Measurements from ENCODE around the gene MOSMO. TPM values are rescaled to one million over a fixed set of nuclear protein-coding genes. Genes with fewer than 3 reads are reported as not detected.
A peak's percentile ranks its signal among the peaks of the same experiment; 100 is the strongest.

Gene MOSMO
- polyA plus RNA-seq, 1 of the 3 experiments (the other 2 are of a cell fraction) = 8.0 TPM

DNA sequence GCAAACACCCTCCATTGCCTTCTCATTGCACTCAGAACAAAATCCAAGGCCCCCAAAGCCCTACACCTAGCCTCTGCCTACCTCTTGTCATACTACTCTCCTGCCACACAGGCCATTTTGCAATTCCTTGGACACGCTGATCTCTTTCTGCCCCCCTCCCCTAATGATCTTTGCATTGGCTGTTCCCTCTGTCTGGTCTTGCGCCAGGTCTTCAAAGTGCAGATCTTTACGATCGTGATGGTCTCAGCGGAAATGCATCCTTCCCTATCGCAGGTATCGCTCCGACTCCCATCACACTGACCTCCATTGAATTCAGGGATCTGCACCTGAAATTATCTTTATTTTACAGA is 777 bp upstream of the MOSMO start:
- no peak for TF ChIP-seq TCF12 (IDR thresholded peaks at IDR 0.05)
- TF ChIP-seq FOXM1 (IDR thresholded peaks at IDR 0.05; ENCODE audit: low read depth) = no peak
- TF ChIP-seq SIN3A (IDR thresholded peaks at IDR 0.05; ENCODE audit: borderline replicate concordance, low read depth, low read length) = no peak
- no peak for TF ChIP-seq FOXJ3 (CRISPR knock-in tag; IDR thresholded peaks at IDR 0.05)
- peak; percentile 45 for DNase-seq
- 17% methylated on average over 8 of the region's 8 CpGs for WGBS (ENCODE audit: low lambda C conversion rate)
- CTCF ChIA-PET = interaction anchor here (0.6 to 6.8 kb wide), 10 partner anchors 8 to 185 kb away, joined by 3 to 95 read pairs (median 6); no protein-coding TSS in a partner anchor
- Histone ChIP-seq H3K9ac (peak overlapping the region; percentile 75), H2AFZ (ENCODE audit: low read depth) (peak overlapping the region; percentile 97), H3K36me3 (replicated peaks in 1 of 2; ENCODE audit: control insufficient read depth in 1 of 2, insufficient read depth in 2 of 2, low read length in 1 of 2) (no peaks in the 10 kb centered on the region), H3K9me2 (no peaks in the 10 kb centered on the region), H3K79me2 (ENCODE audit: insufficient read depth) (peaks cover 39% of the 10 kb centered on the region), H3K4me1 (ENCODE audit: control insufficient read depth in 1 of 2, insufficient read depth in 2 of 2, low read depth in 1 of 2, low read length in 1 of 2) (peaks cover 0 to 13% of the 10 kb centered on the region in 2 experiments; a peak in 1 of 4 replicates), H3K27me3 (ENCODE audit: insufficient read depth) (no peaks in the 10 kb centered on the region), H3K4me3 (ENCODE audit: low read depth in 2 of 2, low read length in 1 of 2) (peak overlapping the region; percentile 96 to 98), H3K9me3 (no peaks in the 10 kb centered on the region), H3K4me2 (peak overlapping the region; percentile 91), H3F3A (replicated peaks; ENCODE audit: insufficient read depth) (peaks cover 3% of the 10 kb centered on the region), H4K20me1 (ENCODE audit: insufficient read depth) (peaks cover 20% of the 10 kb centered on the region), H3K27ac (ENCODE audit: low read depth in 2 of 2, low read length in 1 of 2) (peak overlapping the region in 1 of 2 experiments; percentile 90; a peak in 2 of 4 replicates)
- POLR2A ChIA-PET = interaction anchor here (0.6 to 1.4 kb wide), 6 partner anchors 10 to 414 kb away, joined by 3 to 7 read pairs (median 3); no protein-coding TSS in a partner anchor

DNA sequence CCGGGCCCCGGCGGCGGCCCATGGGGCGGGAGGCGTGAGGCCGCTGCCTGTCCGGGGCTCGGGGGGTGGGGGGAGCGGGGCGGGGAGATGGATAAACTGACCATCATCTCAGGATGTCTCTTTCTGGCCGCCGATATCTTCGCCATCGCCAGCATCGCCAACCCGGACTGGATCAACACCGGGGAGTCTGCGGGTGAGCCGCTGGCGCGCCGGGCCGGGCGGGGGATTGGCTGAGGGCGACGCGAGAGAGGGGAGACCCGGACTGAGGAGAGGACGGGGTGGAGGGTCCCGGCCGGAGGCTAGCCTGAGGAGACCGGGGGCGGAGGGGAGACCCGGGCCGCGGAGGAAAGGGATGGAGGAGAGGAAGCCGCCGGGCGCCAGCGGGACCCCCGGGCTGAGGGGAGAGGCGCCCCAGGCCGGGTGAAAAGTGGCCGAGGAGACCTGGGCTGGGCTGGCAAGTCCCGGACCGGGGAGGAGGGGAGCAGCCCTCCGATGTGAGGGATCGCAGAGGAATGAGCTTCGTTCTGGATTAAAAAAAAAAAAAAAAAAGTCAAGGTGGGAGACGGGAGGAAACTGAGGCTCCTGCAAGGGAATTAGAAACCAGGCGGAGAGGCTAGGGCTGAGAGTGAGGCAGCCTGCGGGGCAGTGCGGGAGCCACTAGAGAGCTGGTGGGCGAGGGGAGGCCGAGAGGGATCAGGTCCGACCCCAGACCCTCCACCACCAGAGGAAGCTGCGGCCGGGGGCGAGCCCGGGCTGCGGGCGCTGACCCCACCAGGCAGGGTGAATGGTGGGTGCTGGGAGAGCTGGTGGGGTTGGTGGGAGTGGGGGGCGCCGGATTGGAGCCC is 526 bp downstream of the MOSMO start:
- Histone ChIP-seq H3K4me2 (peak overlapping the region; percentile 96), H3K9me2 (no peaks in the 10 kb centered on the region), H3K9me3 (no peaks in the 10 kb centered on the region), H3K4me1 (ENCODE audit: control insufficient read depth in 1 of 2, insufficient read depth in 2 of 2, low read depth in 1 of 2, low read length in 1 of 2) (peaks cover 0 to 13% of the 10 kb centered on the region in 2 experiments; a peak in 1 of 4 replicates), H3K4me3 (ENCODE audit: low read depth in 2 of 2, low read length in 1 of 2) (peak overlapping the region; percentile 91 to 96), H3K9ac (peak overlapping the region; percentile 89), H3F3A (replicated peaks; ENCODE audit: insufficient read depth) (peaks cover 3% of the 10 kb centered on the region), H3K36me3 (replicated peaks in 1 of 2; ENCODE audit: control insufficient read depth in 1 of 2, insufficient read depth in 2 of 2, low read length in 1 of 2) (no peaks in the 10 kb centered on the region), H2AFZ (ENCODE audit: low read depth) (peak overlapping the region; percentile 89; the same call in 1 of the 2 replicates), H3K27ac (ENCODE audit: low read depth in 2 of 2, low read length in 1 of 2) (peak overlapping the region; percentile 35 to 90; a peak in 3 of 4 replicates), H4K20me1 (ENCODE audit: insufficient read depth) (peaks cover 31% of the 10 kb centered on the region), H3K79me2 (ENCODE audit: insufficient read depth) (peaks cover 52% of the 10 kb centered on the region), H3K27me3 (ENCODE audit: insufficient read depth) (no peaks in the 10 kb centered on the region)
- 2% methylated on average over 42 of the region's 65 CpGs for WGBS (ENCODE audit: low lambda C conversion rate)
- DNase-seq = peak; percentile 65
- CTCF ChIA-PET = interaction anchor here (1.0 to 6.8 kb wide), 7 partner anchors 8 to 181 kb away, joined by 3 to 95 read pairs (median 5); partner anchors contain the start of gene PDZD9
- POLR2A ChIA-PET = interaction anchor here (0.5 to 1.4 kb wide), 9 partner anchors 9 to 612 kb away, joined by 3 to 7 read pairs (median 3); no protein-coding TSS in a partner anchor
- no peak for TF ChIP-seq FOSL2 (IDR thresholded peaks at IDR 0.05; ENCODE audit: borderline replicate concordance, low read depth)
- TF ChIP-seq, protein P1, sequence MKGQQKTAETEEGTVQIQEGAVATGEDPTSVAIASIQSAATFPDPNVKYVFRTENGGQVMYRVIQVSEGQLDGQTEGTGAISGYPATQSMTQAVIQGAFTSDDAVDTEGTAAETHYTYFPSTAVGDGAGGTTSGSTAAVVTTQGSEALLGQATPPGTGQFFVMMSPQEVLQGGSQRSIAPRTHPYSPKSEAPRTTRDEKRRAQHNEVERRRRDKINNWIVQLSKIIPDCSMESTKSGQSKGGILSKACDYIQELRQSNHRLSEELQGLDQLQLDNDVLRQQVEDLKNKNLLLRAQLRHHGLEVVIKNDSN (IDR thresholded peaks at IDR 0.05; ENCODE audit: borderline replicate concordance, low read depth) = no peak
- TF ChIP-seq GABPA (IDR thresholded peaks at IDR 0.05; ENCODE audit: low read depth) = no peak
- TF ChIP-seq, protein P2, sequence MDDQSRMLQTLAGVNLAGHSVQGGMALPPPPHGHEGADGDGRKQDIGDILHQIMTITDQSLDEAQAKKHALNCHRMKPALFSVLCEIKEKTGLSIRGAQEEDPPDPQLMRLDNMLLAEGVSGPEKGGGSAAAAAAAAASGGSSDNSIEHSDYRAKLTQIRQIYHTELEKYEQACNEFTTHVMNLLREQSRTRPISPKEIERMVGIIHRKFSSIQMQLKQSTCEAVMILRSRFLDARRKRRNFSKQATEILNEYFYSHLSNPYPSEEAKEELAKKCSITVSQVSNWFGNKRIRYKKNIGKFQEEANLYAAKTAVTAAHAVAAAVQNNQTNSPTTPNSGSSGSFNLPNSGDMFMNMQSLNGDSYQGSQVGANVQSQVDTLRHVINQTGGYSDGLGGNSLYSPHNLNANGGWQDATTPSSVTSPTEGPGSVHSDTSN (IDR thresholded peaks at IDR 0.05) = no peak
- 0 out of 2 replicates have a peak, but pooled peaks have one; percentile 26 for TF ChIP-seq GATA2 (CRISPR knock-in tag; IDR thresholded peaks at IDR 0.05)
